ENCODE data around the gene HRAS.

GRCh38 chr11:516400-516799 is 19.0 kb downstream of the HRAS start:
- TF ChIP-seq CHD2 (IDR thresholded peaks at IDR 0.05; ENCODE audit: low read length, partially characterized antibody) = no peak
- no peak for TF ChIP-seq ZFP36 (IDR thresholded peaks at IDR 0.05; ENCODE audit: borderline replicate concordance, partially characterized antibody)
- TF ChIP-seq CTCF (IDR thresholded peaks at IDR 0.05) = no peak
- TF ChIP-seq ATOH8 (CRISPR knock-in tag; IDR thresholded peaks at IDR 0.05; ENCODE audit: low read depth) = no peak
- TF ChIP-seq POLR2AphosphoS2 (conservative IDR thresholded peaks at IDR 0.05; ENCODE audit: low read length) = no peak
- no peak for TF ChIP-seq HEYL (CRISPR knock-in tag; IDR thresholded peaks at IDR 0.05)

All from A549 (cell line).